GM23338 (cell line): Measurements from ENCODE around the gene ENTHD1. TPM values are rescaled to one million over a fixed set of nuclear protein-coding genes. Genes with fewer than 3 reads are reported as not detected.

Experiments
- ATAC-seq: fragments of 200-7000 bp; cut with Tn5 transposase; 3 replicates; pipeline ENCODE4 v1.9.1; 2020
- DNase-seq: peaks from one replicate; pipeline ENCODE4 v3.0.0-alpha.2; 2015; ENCODE audit warnings: low spot score
- H2AFZ ChIP-seq: fragments of 200-600 bp; sonication (generic); 2 replicates; pipeline ENCODE4 v1.8.0; 2016; ENCODE audit warnings: antibody characterized with exemption, mild to moderate bottlenecking, moderate library complexity
- H3F3A ChIP-seq: fragments of 200-600 bp; sonication (generic); replicated peaks from 2 replicates; pipeline ENCODE4 v1.8.0; 2017; ENCODE audit warnings: antibody characterized with exemption, mixed run types, low read depth
- H3K27ac ChIP-seq: fragments of 200-600 bp; sonication (generic); 2 replicates; pipeline ENCODE4 v1.6.1; 2016; ENCODE audit warnings: low read depth
- H3K27me3 ChIP-seq: fragments of 200-600 bp; sonication (generic); 2 replicates; pipeline ENCODE4 v1.8.0; 2016; ENCODE audit warnings: mild to moderate bottlenecking, mixed run types, moderate library complexity; ENCODE audit not compliant: insufficient read depth
- H3K36me3 ChIP-seq: fragments of 200-600 bp; sonication (generic); 2 replicates; pipeline ENCODE4 v1.8.0; 2016; ENCODE audit warnings: mild to moderate bottlenecking; ENCODE audit not compliant: insufficient read depth
- H3K4me1 ChIP-seq: fragments of 200-600 bp; sonication (generic); 2 replicates; pipeline ENCODE4 v1.8.0; 2016; ENCODE audit warnings: mild to moderate bottlenecking, moderate library complexity; ENCODE audit not compliant: insufficient read depth
- H3K4me2 ChIP-seq: fragments of 200-600 bp; sonication (generic); 2 replicates; pipeline ENCODE4 v1.7.1; 2017; ENCODE audit warnings: mixed run types
- H3K4me3 ChIP-seq: fragments of 200-600 bp; sonication (generic); 2 replicates; pipeline ENCODE4 v1.6.1; 2016; ENCODE audit warnings: mixed run types
- H3K79me2 ChIP-seq: fragments of 200-600 bp; sonication (generic); replicated peaks from 2 replicates; pipeline ENCODE4 v1.8.0; 2017; ENCODE audit warnings: mild to moderate bottlenecking; ENCODE audit not compliant: insufficient read depth
- H3K9me2 ChIP-seq: fragments of 200-600 bp; sonication (generic); 2 replicates; pipeline ENCODE4 v1.8.0; 2017; ENCODE audit not compliant: insufficient read depth
- H4K20me1 ChIP-seq: fragments of 200-600 bp; sonication (generic); replicated peaks from 2 replicates; pipeline ENCODE4 v1.8.0; 2017; ENCODE audit warnings: mild to moderate bottlenecking; ENCODE audit not compliant: insufficient read depth
- H3K27ac Mint-ChIP-seq: 2 replicates; pipeline ENCODE4 v1.8.0; 2020; ENCODE audit warnings: inconsistent platforms, mild to moderate bottlenecking, moderate library complexity, mixed read lengths
- H3K27me3 Mint-ChIP-seq: 3 replicates; pipeline ENCODE4 v1.8.0; 2022; ENCODE audit warnings: low read depth, mild to moderate bottlenecking, moderate library complexity, mixed read lengths, inconsistent platforms; ENCODE audit not compliant: insufficient read depth, poor library complexity
- H3K36me3 Mint-ChIP-seq: 3 replicates; pipeline ENCODE4 v1.8.0; 2021; ENCODE audit warnings: low read depth, mild to moderate bottlenecking, inconsistent platforms, moderate library complexity, mixed read lengths
- H3K4me1 Mint-ChIP-seq: 3 replicates; pipeline ENCODE4 v1.8.0; 2020; ENCODE audit warnings: mild to moderate bottlenecking, inconsistent platforms, mixed read lengths
- H3K4me3 Mint-ChIP-seq: 3 replicates; pipeline ENCODE4 v1.8.0; 2021; ENCODE audit warnings: moderate library complexity, mild to moderate bottlenecking, inconsistent platforms, mixed read lengths
- H3K9me3 Mint-ChIP-seq: 3 replicates; pipeline ENCODE4 v1.8.0; 2020; ENCODE audit warnings: moderate library complexity, mild to moderate bottlenecking, inconsistent platforms, mixed read lengths
- CTCF ChIP-seq, 2 experiments: fragments of 200-600 bp in 1 of 2; sonication (generic) in 1 of 2; conservative IDR thresholded peaks; 2 replicates each; pipeline versions ENCODE4 v1.5.1 to v1.6.1; 2016 to 2017; ENCODE audit warnings: antibody characterized with exemption in 2 of 2, low read depth in 2 of 2, mild to moderate bottlenecking in 2 of 2, moderate library complexity in 1 of 2
- STAT1 ChIP-seq: IDR thresholded peaks from one replicate; pipeline ENCODE4 v1.6.1; 2016; ENCODE audit warnings: antibody characterized with exemption; ENCODE audit not compliant: unreplicated experiment
- ZNF331 ChIP-seq: fragments of 250-450 bp; sonication (Bioruptor Pico); IDR thresholded peaks from 2 replicates; pipeline ENCODE4 v1.5.0; 2020; ENCODE audit warnings: low read depth, mild to moderate bottlenecking, moderate library complexity
- ZNF462 ChIP-seq: fragments of 250-450 bp; sonication (Bioruptor Pico); IDR thresholded peaks from 2 replicates; pipeline ENCODE4 v1.5.0; 2020; ENCODE audit warnings: mild to moderate bottlenecking, moderate library complexity
- polyA plus RNA-seq: library from polyadenylated mRNA; unstranded; fragments of >200 nt; fragmentation: Nextera tagmentation; extraction: Ambion mirVana; gene quantifications from 2 replicates; pipeline ENCODE4 v1.2.1, GENCODE V29; 2016
- total RNA-seq: library from RNA; depleted of rRNA; stranded (reverse); fragments of >200 nt; shearing (Covaris generic); gene quantifications from 2 replicates; pipeline ENCODE4 v1.2.3, GENCODE V29; 2014

The ENTHD1 gene
- total and polyA plus RNA-seq, 2 experiments from 2014 or later: not detected

GRCh38 chr22:39724390-39724789, 169.2 kb downstream of the ENTHD1 start:
- Mint-ChIP-seq H3K4me3 (no peak overlapping the region), H3K4me1 (peaks cover 12% of the 10 kb centered on the region), H3K9me3 (no peaks in the 10 kb centered on the region), H3K36me3 (no peaks in the 10 kb centered on the region), H3K27ac (no peak overlapping the region), H3K27me3 (peaks cover 7% of the 10 kb centered on the region)
- no peaks in the 10 kb centered on the region for H3K36me3 ChIP-seq
- H3K27ac ChIP-seq: no peak overlapping the region
- H3K4me1 ChIP-seq: no peaks in the 10 kb centered on the region
- H3K27me3 ChIP-seq: no peaks in the 10 kb centered on the region
- ATAC-seq (peak; percentile 55), DNase-seq (peak; percentile 41)
- no peaks in the 10 kb centered on the region for H3F3A ChIP-seq
- H3K9me2 ChIP-seq: no peaks in the 10 kb centered on the region
- H3K4me2 ChIP-seq: no peak overlapping the region
- TF ChIP-seq STAT1 (no peak), ZNF462 (no peak)
- no peaks in the 10 kb centered on the region for H4K20me1 ChIP-seq
- no peak overlapping the region for H3K4me3 ChIP-seq
- H2AFZ ChIP-seq: no peak overlapping the region
- H3K79me2 ChIP-seq: no peaks in the 10 kb centered on the region

GRCh38 chr22:39723899-39724351, 169.6 kb downstream of the ENTHD1 start:
- Mint-ChIP-seq H3K36me3 (no peaks in the 10 kb centered on the region), H3K27me3 (peaks cover 9% of the 10 kb centered on the region), H3K4me3 (no peak overlapping the region), H3K9me3 (no peaks in the 10 kb centered on the region), H3K27ac (no peak overlapping the region), H3K4me1 (peaks cover 12% of the 10 kb centered on the region)
- H3K9me2 ChIP-seq: no peaks in the 10 kb centered on the region
- H3K4me3 ChIP-seq: no peak overlapping the region
- no peaks in the 10 kb centered on the region for H3K27me3 ChIP-seq
- H2AFZ ChIP-seq: no peak overlapping the region
- no peak for ATAC-seq
- DNase-seq: no peak
- no peaks in the 10 kb centered on the region for H3K79me2 ChIP-seq
- H3K36me3 ChIP-seq: no peaks in the 10 kb centered on the region
- no peaks in the 10 kb centered on the region for H4K20me1 ChIP-seq
- no peaks in the 10 kb centered on the region for H3F3A ChIP-seq
- H3K4me2 ChIP-seq: no peak overlapping the region
- no peak overlapping the region for H3K27ac ChIP-seq
- no peaks in the 10 kb centered on the region for H3K4me1 ChIP-seq
- no peak for TF ChIP-seq ZNF331 (CRISPR knock-in tag)
- TF ChIP-seq CTCF (conservative IDR thresholded peaks at IDR 0.05; ENCODE audit: low read depth in 2 of 2): no peak
- TF ChIP-seq STAT1: no peak
- no peak for TF ChIP-seq ZNF462
